GM20000 (cell line): ENCODE measurements around the gene LUM.

Experiments used
- DNase-seq: peaks from one replicate; pipeline ENCODE4 v3.0.0; 2012; ENCODE audit warnings: low spot score
- CTCF ChIP-seq: IDR thresholded peaks from 2 replicates; pipeline ENCODE4 v1.5.1; 2012; ENCODE audit warnings: mild to moderate bottlenecking, control low read depth; ENCODE audit errors: extremely low read depth, missing control alignments

LUM gene

DNA sequence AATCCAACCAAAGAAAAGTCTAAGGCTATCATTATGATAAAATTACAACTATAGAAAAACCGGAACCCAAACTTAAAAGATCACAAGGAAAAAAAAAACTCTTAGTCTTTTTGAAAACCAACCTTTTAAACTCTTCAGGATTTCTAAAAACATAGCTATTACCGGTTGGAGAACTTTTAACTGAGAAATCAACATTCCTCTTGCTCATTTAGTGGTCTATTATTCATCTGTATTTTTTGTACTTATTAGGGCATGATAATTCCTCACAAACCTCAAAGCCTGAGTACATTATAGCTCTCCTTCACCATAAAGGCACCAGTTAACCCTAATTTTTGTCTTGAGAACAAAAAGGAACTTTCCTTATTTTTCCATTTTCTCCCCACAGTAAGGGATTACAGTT, 10.4 kb downstream of the LUM start:
- TF ChIP-seq CTCF, result no peak
- DNase-seq, result no peak

GRCh38 chr12:91099836-91100235, 11.5 kb downstream of the LUM start:
- DNase-seq, result no peak
- TF ChIP-seq CTCF, result no peak

- TF ChIP-seq CTCF, result no peak
- DNase-seq, result no peak
These were observed 12.0 kb downstream of the LUM start for GRCh38 chr12:91099341-91099740.

DNA sequence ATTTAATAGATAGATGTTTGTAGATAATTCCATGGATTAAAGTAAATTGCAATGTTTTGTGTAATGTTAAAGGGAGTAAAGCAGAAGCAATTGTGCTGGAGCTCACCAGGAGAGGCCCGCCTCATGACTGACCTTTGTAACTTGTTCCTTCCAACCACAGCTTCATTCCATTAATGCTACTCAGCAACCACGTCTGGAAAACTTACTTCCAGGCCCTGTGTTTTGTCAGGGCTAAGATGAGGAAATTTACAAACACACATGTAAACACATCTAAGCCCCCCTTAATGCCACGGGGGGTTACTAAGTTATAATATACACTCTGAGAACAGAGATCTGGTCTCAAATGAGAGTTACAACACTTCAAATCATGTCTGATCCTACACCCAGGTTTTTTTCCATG, 12.4 kb downstream of the LUM start:
- no peak for DNase-seq
- no peak for TF ChIP-seq CTCF

DNA sequence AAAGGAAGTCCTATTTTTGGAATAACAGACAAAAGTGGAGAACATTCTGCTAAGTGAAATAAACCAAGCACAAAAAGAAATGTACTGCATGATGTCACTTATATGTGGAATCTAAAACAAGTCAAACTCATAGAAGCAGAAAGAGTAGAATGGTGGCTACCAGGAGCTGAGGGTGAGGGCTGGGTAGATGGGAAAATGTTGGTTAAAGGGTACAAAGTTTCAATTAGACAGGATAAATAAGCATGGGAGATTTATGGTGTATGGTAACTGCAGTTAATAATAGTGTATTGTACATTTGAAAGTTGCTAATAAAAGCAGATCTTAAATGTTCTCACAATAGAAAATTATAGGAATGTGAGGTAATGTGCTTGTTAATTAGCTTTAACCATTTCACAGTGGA, 12.8 kb downstream of the LUM start:
- no peak for DNase-seq
- TF ChIP-seq CTCF, result no peak

DNA sequence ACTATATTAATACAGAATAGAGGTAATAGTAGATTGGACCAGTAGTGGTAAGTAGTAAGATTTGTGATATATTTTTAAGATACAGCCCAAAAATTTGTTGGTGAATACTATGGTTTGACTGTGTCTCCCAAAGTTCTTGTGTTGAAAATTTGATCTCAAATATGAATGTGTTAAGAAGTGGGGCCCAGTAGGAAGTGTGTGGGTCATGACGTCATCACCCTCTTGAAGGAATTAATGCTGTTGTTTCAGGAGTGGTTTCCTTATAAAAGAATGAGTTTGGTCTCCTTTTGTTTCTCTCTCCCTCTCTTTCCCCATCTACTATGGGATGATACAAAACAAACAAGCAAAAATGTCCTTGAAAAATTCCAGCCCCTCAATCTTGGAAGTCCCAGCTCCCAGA, 16.3 kb downstream of the LUM start:
- no peak for DNase-seq

GRCh38 chr12:91094032-91094662, 17.1 kb downstream of the LUM start:
- no peak for DNase-seq
- no peak for TF ChIP-seq CTCF

More for the DNA sequence above, 16.3 kb downstream of the LUM start:
- no peak for TF ChIP-seq CTCF

- TF ChIP-seq CTCF, result no peak
- no peak for DNase-seq
These were observed 18.0 kb downstream of the LUM start for GRCh38 chr12:91093341-91093740.
